PC-9 (cell line): Measurements from ENCODE around the gene TRIP12. TPM values are rescaled to one million over a fixed set of nuclear protein-coding genes. Genes with fewer than 3 reads are reported as not detected.

Experiments used
- BruUV-seq: library from RNA; stranded (reverse); fragments of 400-500 nt; replicated peaks from 2 replicates; lab custom pipeline; 2021; lab: Mats Ljungman, UMichigan
- CTCF ChIA-PET: fragments of 300-600 bp; sonication (Branson Sonifier 250); formaldehyde crosslinking; loops from one replicate; lab custom pipeline; 2022; ENCODE audit warnings: antibody characterized with exemption; lab: Charles Lee
- POLR2A ChIA-PET: fragments of 300-600 bp; sonication (Branson Sonifier 250); formaldehyde crosslinking; loops from one replicate; lab custom pipeline; 2022; ENCODE audit warnings: antibody characterized with exemption; ENCODE audit not compliant: unreplicated experiment; lab: Charles Lee
- DNase-seq, 2 experiments: peaks; one replicate each; pipeline versions ENCODE4 v3.0.0 to v3.0.0-alpha.2; 2015 to 2022; ENCODE audit warnings: mixed read lengths in 1 of 2
- H2AFZ ChIP-seq: fragments of 200-600 bp; sonication (generic); 2 replicates; pipeline ENCODE4 v1.8.1; 2017; ENCODE audit warnings: antibody characterized with exemption
- H3F3A ChIP-seq: fragments of 200-600 bp; sonication (generic); 2 replicates; pipeline ENCODE4 v1.8.1; 2017; ENCODE audit warnings: antibody characterized with exemption, mild to moderate bottlenecking, low read depth; ENCODE audit not compliant: insufficient read depth
- H3K27ac ChIP-seq: fragments of 200-600 bp; sonication (generic); 2 replicates; pipeline ENCODE4 v1.6.1; 2016; ENCODE audit warnings: mixed run types
- H3K27me3 ChIP-seq: fragments of 200-600 bp; sonication (generic); 2 replicates; pipeline ENCODE4 v1.6.1; 2016; ENCODE audit warnings: low read depth, mixed run types; ENCODE audit not compliant: insufficient read depth
- H3K36me3 ChIP-seq: fragments of 200-600 bp; sonication (generic); 2 replicates; pipeline ENCODE4 v1.6.1; 2016; ENCODE audit warnings: low read depth, mixed run types
- H3K4me1 ChIP-seq: fragments of 200-600 bp; sonication (generic); replicated peaks from 2 replicates; pipeline ENCODE4 v1.6.1; 2016; ENCODE audit warnings: mixed run types; ENCODE audit not compliant: insufficient read depth
- H3K4me2 ChIP-seq: fragments of 200-600 bp; sonication (generic); 2 replicates; pipeline ENCODE4 v1.6.1; 2017; ENCODE audit warnings: mixed run types
- H3K4me3 ChIP-seq: fragments of 200-600 bp; sonication (generic); 2 replicates; pipeline ENCODE4 v1.6.1; 2016; ENCODE audit warnings: mixed run types
- H3K79me2 ChIP-seq: fragments of 200-600 bp; sonication (generic); 2 replicates; pipeline ENCODE4 v1.6.1; 2017; ENCODE audit warnings: low read depth, mixed run types
- H3K9me2 ChIP-seq: fragments of 200-600 bp; sonication (generic); 2 replicates; pipeline ENCODE4 v1.8.1; 2017; ENCODE audit warnings: mild to moderate bottlenecking; ENCODE audit not compliant: insufficient read depth
- H3K9me3 ChIP-seq: fragments of 200-600 bp; sonication (generic); 2 replicates; pipeline ENCODE4 v1.8.1; 2016; ENCODE audit warnings: low read depth; ENCODE audit not compliant: insufficient read depth
- H4K20me1 ChIP-seq: fragments of 200-600 bp; sonication (generic); 2 replicates; pipeline ENCODE4 v1.8.1; 2017; ENCODE audit not compliant: insufficient read depth
- CTCF ChIP-seq: fragments of 200-600 bp; sonication (generic); conservative IDR thresholded peaks from 2 replicates; pipeline ENCODE4 v1.6.1; 2017; ENCODE audit warnings: mixed run types, antibody characterized with exemption, mild to moderate bottlenecking, moderate library complexity
- EZH2 ChIP-seq: fragments of 200-600 bp; sonication (generic); IDR thresholded peaks from 2 replicates; pipeline ENCODE4 v1.8.0; 2017; ENCODE audit warnings: antibody characterized with exemption, low read depth
- intact Hi-C: fragments of 100-400 bp; cut with micrococcal nuclease; formaldehyde crosslinking; loops from one replicate; pipeline ENCODE4 v1.10.0; 2022; ENCODE audit not compliant: unreplicated experiment
- total RNA-seq: library from RNA; stranded (reverse); gene quantifications from 2 replicates; pipeline ENCODE4 v1.2.3, GENCODE V29; 2021

Gene TRIP12
- total RNA-seq, 1 experiment from 2014 or later = 226 TPM

GRCh38 chr2:229714080-229714735 lies 207.6 kb downstream of the TRIP12 start, which contains the start of gene DNER:
TSS of gene DNER (minus strand) at chr2:229714555. CDS start at chr2:229714423, 132 bp downstream.
- Histone ChIP-seq H3K27ac (no peak within 1 kb of the TSS), H3F3A (no peaks in the 10 kb centered on the region; the same call in none of the 2 replicates), H3K36me3 (no peaks in the 10 kb centered on the region), H3K4me1 (0 out of 2 replicates have a peak, but pooled peaks cover 7% of the 10 kb centered on the region), H3K27me3 (peaks cover 13% of the 10 kb centered on the region), H3K9me3 (no peaks in the 10 kb centered on the region), H2AFZ (peak within 1 kb of the TSS; percentile 89), H3K4me3 (peak within 1 kb of the TSS; percentile 66), H3K79me2 (no peaks in the 10 kb centered on the region), H3K9me2 (no peaks in the 10 kb centered on the region), H4K20me1 (no peaks in the 10 kb centered on the region), H3K4me2 (peak within 1 kb of the TSS; percentile 96)
- CTCF ChIA-PET = interaction anchor here (0.6 kb wide), 1 partner anchor 1842 kb away, joined by 3 read pairs; no protein-coding TSS in a partner anchor
- DNase-seq = peak in 1 of 2 experiments; percentile 29
- intact Hi-C loops = loop anchor here (10.0 kb wide), 2 partner anchors 129 to 1029 kb away; no protein-coding TSS in a partner anchor
- no peak for TF ChIP-seq EZH2
- TF ChIP-seq CTCF = no peak
- POLR2A ChIA-PET = no interaction called here
- no TSS peak for BruUV-seq

Other genes with a start within 250 kb of the TRIP12 start
- gene DNER, start 207.5 kb downstream of the TRIP12 start, total RNA-seq = 0.28 and 0.58 TPM in 2 replicates
- 3.6 and 3.9 TPM in 2 replicates for gene FBXO36, start 494 bp upstream of the TRIP12 start, total RNA-seq
- 0.57 and 1.4 TPM in 2 replicates for gene SLC16A14, start 146.9 kb upstream of the TRIP12 start, total RNA-seq